Mucosa of gallbladder (tissue), 1 donor: ENCODE measurements around the gene PRMT6. TPM values are rescaled to one million over a fixed set of nuclear protein-coding genes. Genes with fewer than 3 reads are reported as not detected.
"Not testable (repeated sequence)": the region's sequence is repeated elsewhere in the genome, so short reads cannot be mapped to it uniquely, and the experiment has no call there.

ENCODE experiments used
- DNase-seq: peaks from one replicate; pipeline ENCODE4 v3.0.0-alpha.2; 2020; ENCODE audit warnings: low spot score
- total RNA-seq: library from RNA; stranded (reverse); gene quantifications from one replicate; pipeline ENCODE4 v1.2.1, GENCODE V29; 2021
- donor health status: DM: no; HTN: no; CAD: no.

PRMT6 gene
- total RNA-seq, 1 donor from 2014 or later: 17.4 TPM

GRCh38 chr1:107093395-107093794, 36.9 kb downstream of the PRMT6 start:
- DNase-seq: not testable (repeated sequence)

GRCh38 chr1:107095647-107096046, 39.2 kb downstream of the PRMT6 start:
- DNase-seq: no peak

- DNase-seq: no peak
These were observed 40.2 kb downstream of the PRMT6 start for GRCh38 chr1:107096690-107097089.

DNA sequence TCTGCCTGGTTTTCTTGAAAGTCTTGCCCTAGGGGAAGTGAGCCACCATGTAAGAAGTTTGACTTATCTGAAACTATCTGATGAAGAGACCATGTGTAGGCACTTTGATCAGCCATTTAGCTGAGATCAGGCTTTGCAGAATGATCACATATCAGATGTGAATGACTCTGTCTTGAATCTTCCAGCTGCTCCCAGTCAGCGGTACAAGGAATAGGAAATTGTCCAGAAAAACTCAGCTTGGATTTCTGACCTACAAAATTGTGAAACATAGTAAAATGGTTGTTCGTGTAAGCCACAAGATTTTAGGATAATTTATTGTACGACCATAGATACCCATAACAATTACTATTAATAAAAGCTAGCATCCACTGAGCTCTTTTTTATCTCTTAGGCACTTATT, 42.5 kb downstream of the PRMT6 start:
- DNase-seq: no peak

GRCh38 chr1:107100331-107100984, 44.0 kb downstream of the PRMT6 start:
- no peak for DNase-seq

GRCh38 chr1:107105914-107106313, 49.4 kb downstream of the PRMT6 start:
- DNase-seq: no peak

Other genes starting within 250 kb of the PRMT6 start
- gene NTNG1, start 84.4 kb downstream of the PRMT6 start, total RNA-seq: 1.6 TPM